ENCODE data around the gene DISC1. TPM values are rescaled to one million over a fixed set of nuclear protein-coding genes. Genes with fewer than 3 reads are reported as not detected.

The DISC1 gene
- total and polyA plus RNA-seq, 2 of the 13 experiments (the other 11 are each of a cell fraction or from before 2014, with no cell fraction given): 4.2 to 4.6 TPM

DNA sequence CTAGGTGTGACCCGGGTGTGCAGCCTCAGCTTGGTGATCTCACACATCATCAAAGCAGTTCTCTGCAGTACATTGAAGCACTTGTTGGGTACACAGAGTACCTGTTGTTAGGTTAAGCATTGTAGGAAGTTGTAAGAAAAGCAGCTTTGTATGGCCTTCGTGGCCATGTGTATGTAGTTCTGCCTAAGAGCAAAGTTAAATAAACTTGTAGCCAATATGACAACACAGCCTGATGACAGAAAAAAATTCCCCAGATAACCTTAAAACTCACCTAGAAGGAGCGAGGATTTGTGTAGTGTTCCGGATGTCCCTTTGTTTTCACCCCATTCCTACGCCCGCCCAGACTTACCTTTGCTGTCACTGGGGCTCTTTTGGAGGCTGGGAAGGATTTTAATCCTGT lies 48.0 kb downstream of the DISC1 start (continued):
- TF ChIP-seq FOSL2 (CRISPR knock-in tag; IDR thresholded peaks at IDR 0.05): peak; percentile 31
- TF ChIP-seq SOX13 (IDR thresholded peaks at IDR 0.05): peak; percentile 51; the same call in 1 of the 2 replicates
- TF ChIP-seq SOX13 (CRISPR knock-in tag; conservative IDR thresholded peaks at IDR 0.05 in 1 of 2, IDR thresholded peaks at IDR 0.05 in 1 of 2): peak in 1 of 2 experiments; percentile 90; a peak in 2 of 4 replicates
- TF ChIP-seq, protein P1, sequence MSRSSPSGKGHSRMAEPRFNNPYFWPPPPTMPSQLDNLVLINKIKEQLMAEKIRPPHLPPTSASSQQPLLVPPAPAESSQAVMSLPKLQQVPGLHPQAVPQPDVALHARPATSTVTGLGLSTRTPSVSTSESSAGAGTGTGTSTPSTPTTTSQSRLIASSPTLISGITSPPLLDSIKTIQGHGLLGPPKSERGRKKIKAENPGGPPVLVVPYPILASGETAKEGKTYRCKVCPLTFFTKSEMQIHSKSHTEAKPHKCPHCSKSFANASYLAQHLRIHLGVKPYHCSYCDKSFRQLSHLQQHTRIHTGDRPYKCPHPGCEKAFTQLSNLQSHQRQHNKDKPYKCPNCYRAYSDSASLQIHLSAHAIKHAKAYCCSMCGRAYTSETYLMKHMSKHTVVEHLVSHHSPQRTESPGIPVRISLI (CRISPR knock-in tag; IDR thresholded peaks at IDR 0.05; ENCODE audit: borderline replicate concordance): peak; percentile 74; the same call in 1 of the 2 replicates
- TF ChIP-seq MTERF4 (CRISPR knock-in tag; IDR thresholded peaks at IDR 0.05): no peak
- no peak for TF ChIP-seq ZKSCAN5 (CRISPR knock-in tag; IDR thresholded peaks at IDR 0.05)
- TF ChIP-seq ZNF556 (CRISPR knock-in tag; IDR thresholded peaks at IDR 0.05; ENCODE audit: borderline replicate concordance): no peak
- TF ChIP-seq ZNF432 (CRISPR knock-in tag; IDR thresholded peaks at IDR 0.05; ENCODE audit: borderline replicate concordance): no peak
- no peak for TF ChIP-seq ZNF138 (CRISPR knock-in tag; IDR thresholded peaks at IDR 0.05; ENCODE audit: low read depth)
- TF ChIP-seq MED1 (CRISPR knock-in tag; IDR thresholded peaks at IDR 0.05): 0 out of 2 replicates have a peak, but pooled peaks have one; percentile 34
- 0 out of 2 replicates have a peak, but pooled peaks have one; percentile 28 for TF ChIP-seq ARNTL (CRISPR knock-in tag; IDR thresholded peaks at IDR 0.05)
- no peak for TF ChIP-seq SOX6 (IDR thresholded peaks at IDR 0.05)
- peak; percentile 87 for TF ChIP-seq SOX6 (CRISPR knock-in tag; IDR thresholded peaks at IDR 0.05)
- no peak for TF ChIP-seq MEF2D (CRISPR knock-in tag; IDR thresholded peaks at IDR 0.05)
- TF ChIP-seq RERE (CRISPR knock-in tag; IDR thresholded peaks at IDR 0.05; ENCODE audit: low read depth): peak; percentile 75; the same call in 1 of the 2 replicates
- no peak for TF ChIP-seq MEIS1 (CRISPR knock-in tag; IDR thresholded peaks at IDR 0.05; ENCODE audit: borderline replicate concordance)
- no peak for TF ChIP-seq ZNF841 (CRISPR knock-in tag; IDR thresholded peaks at IDR 0.05; ENCODE audit: borderline replicate concordance)
- peak; percentile 56 for TF ChIP-seq PPARG (CRISPR knock-in tag; conservative IDR thresholded peaks at IDR 0.05)
- no peak for TF ChIP-seq FOXP1 (IDR thresholded peaks at IDR 0.05)
- TF ChIP-seq FOXP1 (CRISPR knock-in tag; IDR thresholded peaks at IDR 0.05): peak; percentile 79; the same call in 1 of the 2 replicates
- TF ChIP-seq ATF3 (CRISPR knock-in tag; IDR thresholded peaks at IDR 0.05): no peak; the same call in 1 of the 2 replicates
- TF ChIP-seq, protein P2, sequence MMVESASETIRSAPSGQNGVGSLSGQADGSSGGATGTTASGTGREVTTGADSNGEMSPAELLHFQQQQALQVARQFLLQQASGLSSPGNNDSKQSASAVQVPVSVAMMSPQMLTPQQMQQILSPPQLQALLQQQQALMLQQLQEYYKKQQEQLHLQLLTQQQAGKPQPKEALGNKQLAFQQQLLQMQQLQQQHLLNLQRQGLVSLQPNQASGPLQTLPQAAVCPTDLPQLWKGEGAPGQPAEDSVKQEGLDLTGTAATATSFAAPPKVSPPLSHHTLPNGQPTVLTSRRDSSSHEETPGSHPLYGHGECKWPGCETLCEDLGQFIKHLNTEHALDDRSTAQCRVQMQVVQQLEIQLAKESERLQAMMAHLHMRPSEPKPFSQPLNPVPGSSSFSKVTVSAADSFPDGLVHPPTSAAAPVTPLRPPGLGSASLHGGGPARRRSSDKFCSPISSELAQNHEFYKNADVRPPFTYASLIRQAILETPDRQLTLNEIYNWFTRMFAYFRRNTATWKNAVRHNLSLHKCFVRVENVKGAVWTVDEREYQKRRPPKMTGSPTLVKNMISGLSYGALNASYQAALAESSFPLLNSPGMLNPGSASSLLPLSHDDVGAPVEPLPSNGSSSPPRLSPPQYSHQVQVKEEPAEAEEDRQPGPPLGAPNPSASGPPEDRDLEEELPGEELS (CRISPR knock-in tag; IDR thresholded peaks at IDR 0.05): peak; percentile 82
